HCT116 (cell line): ENCODE measurements around the gene ZNF202. TPM values are rescaled to one million over a fixed set of nuclear protein-coding genes. Genes with fewer than 3 reads are reported as not detected.

Experiments
- ATAC-seq: fragments of 200-7000 bp; cut with Tn5 transposase; 2 replicates; pipeline ENCODE4 v1.9.1; 2020; ENCODE audit warnings: mild to moderate bottlenecking, moderate library complexity
- BruUV-seq: library from RNA; stranded (reverse); fragments of 400-500 nt; replicated peaks from 2 replicates; lab custom pipeline; 2021; lab: Mats Ljungman, UMichigan
- CTCF ChIA-PET: fragments of 300-600 bp; sonication (Branson Sonifier 250); formaldehyde crosslinking; loops from one replicate; lab custom pipeline; 2021; ENCODE audit warnings: antibody characterized with exemption; lab: Charles Lee
- POLR2A ChIA-PET: fragments of 300-600, 350-600 bp; sonication (Branson Sonifier 250); formaldehyde crosslinking; loops from one replicate; lab custom pipeline; 2021; ENCODE audit warnings: antibody characterized with exemption; lab: Charles Lee
- RAD21 ChIA-PET, 2 experiments: fragments of 300-600 bp; sonication (Branson Sonifier 250); formaldehyde crosslinking; loops; one replicate each; lab custom pipeline; 2023; ENCODE audit warnings: low total read pairs in 2 of 2; ENCODE audit not compliant: uncharacterized antibody in 2 of 2, unreplicated experiment in 2 of 2, low non-redundant PET in 1 of 2; lab: Charles Lee
- DNase-seq: peaks from one replicate; pipeline ENCODE4 v3.0.0-alpha.2; 2010; ENCODE audit warnings: low read depth, low spot score
- H2AFZ ChIP-seq: fragments of 200-600 bp; shearing (Covaris generic), sonication (generic); 2 replicates; pipeline ENCODE4 v1.6.1; 2017; ENCODE audit warnings: low read depth, mixed run types, mixed read lengths, antibody characterized with exemption, low read length; ENCODE audit not compliant: poor library complexity, severe bottlenecking
- H3K27ac ChIP-seq: 2 replicates; pipeline ENCODE4 v1.5.1; 2012; ENCODE audit warnings: low read depth, low read length
- H3K27me3 ChIP-seq: fragments of 200-600 bp; sonication (generic); 2 replicates; pipeline ENCODE4 v1.6.1; 2016; ENCODE audit warnings: mixed run types, low read length, mixed read lengths; ENCODE audit not compliant: insufficient read depth
- H3K36me3 ChIP-seq, 2 experiments: fragments of 200-500 bp in 1 of 2; fragments of 200-600 bp in 1 of 2; sonication (Bioruptor generic) in 1 of 2; sonication (generic) in 1 of 2; 2 replicates each; pipeline versions ENCODE4 v1.5.1 to v1.6.1; 2014 to 2016; ENCODE audit warnings: low read length in 2 of 2, inconsistent platforms in 1 of 2, mixed read lengths in 1 of 2, mixed run types in 1 of 2; ENCODE audit not compliant: insufficient read depth in 2 of 2, control insufficient read depth in 1 of 2
- H3K4me1 ChIP-seq, 2 experiments: fragments of 200-600 bp in 1 of 2; sonication (generic) in 1 of 2; 2 replicates each; pipeline versions ENCODE4 v1.5.1 to v1.6.1; 2012 to 2017; ENCODE audit warnings: low read length in 2 of 2, inconsistent platforms in 1 of 2, mild to moderate bottlenecking in 1 of 2, mixed read lengths in 1 of 2, mixed run types in 1 of 2, moderate library complexity in 1 of 2; ENCODE audit not compliant: insufficient read depth in 2 of 2, control insufficient read depth in 1 of 2
- H3K4me2 ChIP-seq: fragments of 200-600 bp; sonication (generic); 2 replicates; pipeline ENCODE4 v1.6.1; 2017; ENCODE audit warnings: mixed run types, low read length, mixed read lengths
- H3K4me3 ChIP-seq, 2 experiments: fragments of 200-600 bp in 1 of 2; sonication (generic) in 1 of 2; replicated peaks in 1 of 2; 2 replicates each; pipeline ENCODE4 v1.5.1; 2011 to 2016; ENCODE audit warnings: low read length in 2 of 2, control low read depth in 1 of 2, low read depth in 1 of 2, mild to moderate bottlenecking in 1 of 2, mixed read lengths in 1 of 2, mixed run types in 1 of 2
- H3K79me2 ChIP-seq: fragments of 200-600 bp; sonication (generic); 2 replicates; pipeline ENCODE4 v1.6.1; 2017; ENCODE audit warnings: mild to moderate bottlenecking, mixed run types, low read length, moderate library complexity, mixed read lengths; ENCODE audit not compliant: insufficient read depth
- H3K9ac ChIP-seq: fragments of 200-600 bp; sonication (generic); 2 replicates; pipeline ENCODE4 v1.6.1; 2016; ENCODE audit warnings: low read length, mixed read lengths
- H3K9me2 ChIP-seq: fragments of 200-600 bp; sonication (generic), shearing (Covaris generic); 2 replicates; pipeline ENCODE4 v1.6.1; 2017; ENCODE audit warnings: mixed run types, mild to moderate bottlenecking, moderate library complexity; ENCODE audit not compliant: insufficient read depth
- H3K9me3 ChIP-seq, 2 experiments: fragments of 200-500 bp in 1 of 2; fragments of 200-600 bp in 1 of 2; sonication (Bioruptor generic) in 1 of 2; sonication (generic) in 1 of 2; 2 replicates each; pipeline ENCODE4 v1.6.1; 2014 to 2017; ENCODE audit warnings: low read length in 2 of 2, mixed read lengths in 2 of 2, inconsistent platforms in 1 of 2, low read depth in 1 of 2, mild to moderate bottlenecking in 1 of 2, mixed run types in 1 of 2, moderate library complexity in 1 of 2; ENCODE audit not compliant: control insufficient read depth in 1 of 2, insufficient read depth in 1 of 2
- H4K20me1 ChIP-seq: fragments of 200-600 bp; sonication (generic), shearing (Covaris generic); 2 replicates; pipeline ENCODE4 v1.6.1; 2017; ENCODE audit warnings: mixed run types, mild to moderate bottlenecking, moderate library complexity; ENCODE audit not compliant: insufficient read depth
- CEBPB ChIP-seq: IDR thresholded peaks from 2 replicates; pipeline ENCODE4 v1.6.1; 2012; ENCODE audit warnings: low read depth
- EZH2 ChIP-seq: fragments of 200-600 bp; sonication (generic); IDR thresholded peaks from 2 replicates; pipeline ENCODE4 v1.6.1; 2017; ENCODE audit warnings: antibody characterized with exemption, mixed run types
- POLR2A ChIP-seq: IDR thresholded peaks from 2 replicates; pipeline ENCODE4 v1.7.0; 2011; ENCODE audit warnings: borderline replicate concordance; ENCODE audit not compliant: insufficient read depth, insufficient read length; ENCODE audit errors: extremely low read depth
- SIN3A ChIP-seq: IDR thresholded peaks from 2 replicates; pipeline ENCODE4 v1.6.1; 2012; ENCODE audit warnings: low read depth
- ZFX ChIP-seq: fragments of 450-650 bp; IDR thresholded peaks from 2 replicates; pipeline ENCODE4 v1.6.1; 2017
- ZNF274 ChIP-seq: fragments of 200-500 bp; sonication (Bioruptor generic); IDR thresholded peaks from 2 replicates; pipeline ENCODE4 v1.6.1; 2014; ENCODE audit warnings: mild to moderate bottlenecking, low read depth, low read length, inconsistent platforms
- intact Hi-C: fragments of 100-400 bp; cut with micrococcal nuclease; formaldehyde crosslinking; loops from 2 replicates; pipeline ENCODE4 v1.10.0; 2022
- total RNA-seq: library from RNA; stranded (reverse); gene quantifications from one replicate; pipeline ENCODE4 v1.2.1, GENCODE V29; 2021; ENCODE audit not compliant: unreplicated experiment

ZNF202 gene
- total RNA-seq, 1 experiment from 2014 or later = 16.9 TPM

GRCh38 chr11:123725995-123726655 lies 15.3 kb downstream of the ZNF202 start:
- Histone ChIP-seq H3K27me3 (no peaks in the 10 kb centered on the region), H3K4me2 (no peak overlapping the region), H3K9me3 (no peaks in the 10 kb centered on the region), H3K36me3 (peaks cover 36 to 56% of the 10 kb centered on the region in 2 experiments; a peak in 3 of 4 replicates), H4K20me1 (no peaks in the 10 kb centered on the region), H3K4me3 (no peak overlapping the region), H3K4me1 (no peaks in the 10 kb centered on the region), H3K9ac (no peak overlapping the region), H3K79me2 (no peaks in the 10 kb centered on the region), H3K27ac (no peak overlapping the region), H2AFZ (no peak overlapping the region), H3K9me2 (no peaks in the 10 kb centered on the region)
- ChIA-PET RAD21 (no interaction called here), POLR2A (no interaction called here), CTCF (no interaction called here)
- intact Hi-C loops = no loop called here
- no TSS peak for BruUV-seq
- ATAC-seq = no peak
- no peak for DNase-seq
- TF ChIP-seq SIN3A = no peak
- no peak for TF ChIP-seq POLR2A
- no peak for TF ChIP-seq ZFX
- TF ChIP-seq ZNF274 = no peak

GRCh38 chr11:123719452-123719851 lies 22.0 kb downstream of the ZNF202 start:
- RAD21 ChIA-PET = no interaction called here
- no peak overlapping the region for H2AFZ ChIP-seq
- no peak overlapping the region for H3K4me2 ChIP-seq
- POLR2A ChIA-PET = no interaction called here
- CTCF ChIA-PET = interaction anchor here (0.9 to 2.4 kb wide), 3 partner anchors 8 to 12 kb away, joined by 3 to 18 read pairs (median 8); no protein-coding TSS in a partner anchor
- no peaks in the 10 kb centered on the region for H4K20me1 ChIP-seq
- no TSS peak for BruUV-seq
- no peak overlapping the region for H3K27ac ChIP-seq
- intact Hi-C loops = no loop called here
- TF ChIP-seq EZH2 (no peak), CEBPB (no peak)
- no peaks in the 10 kb centered on the region for H3K79me2 ChIP-seq
- no peaks in the 10 kb centered on the region for H3K9me3 ChIP-seq
- ATAC-seq = no peak
- no peak overlapping the region for H3K9ac ChIP-seq
- H3K36me3 ChIP-seq = peaks cover 0 to 1% of the 10 kb centered on the region in 2 experiments; a peak in 1 of 4 replicates
- peaks cover 24% of the 10 kb centered on the region for H3K27me3 ChIP-seq
- H3K4me1 ChIP-seq = no peaks in the 10 kb centered on the region
- DNase-seq = no peak
- no peaks in the 10 kb centered on the region for H3K9me2 ChIP-seq
- H3K4me3 ChIP-seq = no peak overlapping the region
